ENCODE measurements around the gene LRRC7.

LRRC7 gene

GRCh38 chr1:70017770-70018169, 450.0 kb downstream of the LRRC7 start:
- Histone ChIP-seq H3K9me2 (replicated peaks; ENCODE audit: low read depth, low read length) (no peaks in the 10 kb centered on the region), H3K27me3 (ENCODE audit: insufficient read depth, low read length, poor library complexity, severe bottlenecking) (no peaks in the 10 kb centered on the region), H3K36me3 (ENCODE audit: insufficient read depth, low read length) (no peaks in the 10 kb centered on the region), H3K4me3 (ENCODE audit: low read length, poor library complexity, severe bottlenecking) (no peak overlapping the region), H2AFZ (ENCODE audit: low read length) (no peak overlapping the region), H3F3A (ENCODE audit: low read depth) (no peaks in the 10 kb centered on the region), H3K9ac (ENCODE audit: low read depth, low read length, poor library complexity, severe bottlenecking) (no peak overlapping the region), H3K9me3 (ENCODE audit: insufficient read depth, low read depth, low read length) (no peaks in the 10 kb centered on the region), H4K20me1 (ENCODE audit: insufficient read depth, low read length, poor library complexity, severe bottlenecking) (no peaks in the 10 kb centered on the region), H3K4me2 (ENCODE audit: low read depth, low read length, poor library complexity, severe bottlenecking) (no peak overlapping the region), H3K79me2 (ENCODE audit: insufficient read depth, low read length) (no peaks in the 10 kb centered on the region), H3K4me1 (ENCODE audit: insufficient read depth, low read length, poor library complexity, severe bottlenecking) (no peaks in the 10 kb centered on the region)
- TF ChIP-seq CTCF (conservative IDR thresholded peaks at IDR 0.05; ENCODE audit: low read length) = no peak
- no peak for TF ChIP-seq EZH2phosphoT487 (IDR thresholded peaks at IDR 0.05; ENCODE audit: borderline replicate concordance)

GRCh38 chr1:70024272-70024671, 456.6 kb downstream of the LRRC7 start:
- Histone ChIP-seq H3K79me2 (ENCODE audit: insufficient read depth, low read length) (no peaks in the 10 kb centered on the region), H3K4me3 (ENCODE audit: low read length, poor library complexity, severe bottlenecking) (no peak overlapping the region), H3K9me2 (replicated peaks; ENCODE audit: low read depth, low read length) (no peaks in the 10 kb centered on the region), H3F3A (ENCODE audit: low read depth) (no peaks in the 10 kb centered on the region), H3K27me3 (ENCODE audit: insufficient read depth, low read length, poor library complexity, severe bottlenecking) (no peaks in the 10 kb centered on the region), H3K9ac (ENCODE audit: low read depth, low read length, poor library complexity, severe bottlenecking) (no peak overlapping the region), H2AFZ (ENCODE audit: low read length) (no peak overlapping the region), H3K36me3 (ENCODE audit: insufficient read depth, low read length) (no peaks in the 10 kb centered on the region), H3K4me1 (ENCODE audit: insufficient read depth, low read length, poor library complexity, severe bottlenecking) (peaks cover 2% of the 10 kb centered on the region), H4K20me1 (ENCODE audit: insufficient read depth, low read length, poor library complexity, severe bottlenecking) (no peaks in the 10 kb centered on the region), H3K4me2 (ENCODE audit: low read depth, low read length, poor library complexity, severe bottlenecking) (no peak overlapping the region), H3K9me3 (ENCODE audit: insufficient read depth, low read depth, low read length) (no peaks in the 10 kb centered on the region)
- TF ChIP-seq CTCF (conservative IDR thresholded peaks at IDR 0.05; ENCODE audit: low read length) (no peak), EZH2phosphoT487 (IDR thresholded peaks at IDR 0.05; ENCODE audit: borderline replicate concordance) (no peak)

- no peak overlapping the region for H3K9ac ChIP-seq (ENCODE audit: low read depth, low read length, poor library complexity, severe bottlenecking)
- no peak overlapping the region for H3K4me3 ChIP-seq (ENCODE audit: low read length, poor library complexity, severe bottlenecking)
- no peaks in the 10 kb centered on the region for H3K36me3 ChIP-seq (ENCODE audit: insufficient read depth, low read length)
- H3K79me2 ChIP-seq (ENCODE audit: insufficient read depth, low read length) = no peaks in the 10 kb centered on the region
- H4K20me1 ChIP-seq (ENCODE audit: insufficient read depth, low read length, poor library complexity, severe bottlenecking) = no peaks in the 10 kb centered on the region
- TF ChIP-seq EZH2phosphoT487 (IDR thresholded peaks at IDR 0.05; ENCODE audit: borderline replicate concordance) = no peak
- no peak for TF ChIP-seq CTCF (conservative IDR thresholded peaks at IDR 0.05; ENCODE audit: low read length)
- H3F3A ChIP-seq (ENCODE audit: low read depth) = no peaks in the 10 kb centered on the region
- H3K4me1 ChIP-seq (ENCODE audit: insufficient read depth, low read length, poor library complexity, severe bottlenecking) = peaks cover 9% of the 10 kb centered on the region
- no peak overlapping the region for H2AFZ ChIP-seq (ENCODE audit: low read length)
- no peak overlapping the region for H3K4me2 ChIP-seq (ENCODE audit: low read depth, low read length, poor library complexity, severe bottlenecking)
- no peaks in the 10 kb centered on the region for H3K27me3 ChIP-seq (ENCODE audit: insufficient read depth, low read length, poor library complexity, severe bottlenecking)
- no peaks in the 10 kb centered on the region for H3K9me3 ChIP-seq (ENCODE audit: insufficient read depth, low read depth, low read length)
- no peaks in the 10 kb centered on the region for H3K9me2 ChIP-seq (replicated peaks; ENCODE audit: low read depth, low read length)
Observed at GRCh38 chr1:70025052-70025451, 457.3 kb downstream of the LRRC7 start.
